Measurements from ENCODE around the gene UGT1A7. TPM values are rescaled to one million over a fixed set of nuclear protein-coding genes. Genes with fewer than 3 reads are reported as not detected.

UGT1A7 gene
- polyA plus RNA-seq, 3 donors: not detected

- no peak overlapping the region for H3K4me3 ChIP-seq (replicated peaks in 1 of 3; ENCODE audit: low read depth in 2 of 3, low read length in 3 of 3)
- H3K9me3 Mint-ChIP-seq: peaks cover 0 to 6% (median 0%) of the 10 kb centered on the region in 7 donors
- H3K27me3 Mint-ChIP-seq (ENCODE audit: low read depth in 3 of 3): peaks cover 0 to 2% (median 0%) of the 10 kb centered on the region in 3 donors
- TF ChIP-seq CTCF (IDR thresholded peaks at IDR 0.05): no peak
- H4K20me1 ChIP-seq (ENCODE audit: insufficient read depth, low read length): no peaks in the 10 kb centered on the region
- WGBS (ENCODE audit: insufficient coverage): 0% methylated on average over 2 of the region's 3 CpGs
- no peaks in the 10 kb centered on the region for H3K79me2 ChIP-seq (ENCODE audit: insufficient read depth, low read length)
- H3K36me3 ChIP-seq (replicated peaks in 1 of 2; ENCODE audit: control insufficient read depth in 1 of 2, insufficient read depth in 2 of 2, low read length in 2 of 2): no peaks in the 10 kb centered on the region
- no peaks in the 10 kb centered on the region for H3K27me3 ChIP-seq (ENCODE audit: control insufficient read depth in 2 of 2, insufficient read depth in 2 of 2, low read length in 2 of 2)
- no peaks in the 10 kb centered on the region for H3K9me3 ChIP-seq (replicated peaks in 1 of 2; ENCODE audit: control insufficient read depth in 1 of 2, insufficient read depth in 1 of 2, low read length in 2 of 2)
- no peak for DNase-seq
- no peaks in the 10 kb centered on the region for H3K4me1 Mint-ChIP-seq
- no peak overlapping the region for H2AFZ ChIP-seq (ENCODE audit: insufficient read depth, low read depth, low read length, poor library complexity, severe bottlenecking)
- no peak overlapping the region for H3K4me2 ChIP-seq (replicated peaks; ENCODE audit: extremely low read depth, low read length, poor library complexity, severe bottlenecking)
- no peak overlapping the region for H3K27ac ChIP-seq (ENCODE audit: low read depth in 1 of 2, low read length in 2 of 2)
- H3K36me3 Mint-ChIP-seq: no peaks in the 10 kb centered on the region
- no peak overlapping the region for H3K9ac ChIP-seq (ENCODE audit: insufficient read depth, low read length, poor library complexity, severe bottlenecking)
- no peaks in the 10 kb centered on the region for H3K4me1 ChIP-seq (ENCODE audit: control insufficient read depth in 1 of 2, insufficient read depth in 2 of 2, low read length in 2 of 2)
- intact Hi-C loops (cut with micrococcal nuclease): no loop called here
- H3K4me3 Mint-ChIP-seq: no peak overlapping the region
- no peak overlapping the region for H3K27ac Mint-ChIP-seq
These were observed 7.8 kb downstream of the UGT1A7 start for GRCh38 chr2:233689501-233689900.

- H3K9me3 Mint-ChIP-seq: peaks cover 0 to 6% (median 3%) of the 10 kb centered on the region in 7 donors
- 96% methylated on average over 3 of the region's 4 CpGs for WGBS (ENCODE audit: insufficient coverage)
These were observed 8.7 kb downstream of the UGT1A7 start for GRCh38 chr2:233690444-233690843.

More at GRCh38 chr2:233690444-233690843, 8.7 kb downstream of the UGT1A7 start:
- Histone ChIP-seq H3K9me3 (replicated peaks in 1 of 2; ENCODE audit: control insufficient read depth in 1 of 2, insufficient read depth in 1 of 2, low read length in 2 of 2) (no peaks in the 10 kb centered on the region), H3K36me3 (replicated peaks in 1 of 2; ENCODE audit: control insufficient read depth in 1 of 2, insufficient read depth in 2 of 2, low read length in 2 of 2) (no peaks in the 10 kb centered on the region), H3K9ac (ENCODE audit: insufficient read depth, low read length, poor library complexity, severe bottlenecking) (no peak overlapping the region), H4K20me1 (ENCODE audit: insufficient read depth, low read length) (no peaks in the 10 kb centered on the region), H3K79me2 (ENCODE audit: insufficient read depth, low read length) (no peaks in the 10 kb centered on the region), H3K4me1 (ENCODE audit: control insufficient read depth in 1 of 2, insufficient read depth in 2 of 2, low read length in 2 of 2) (no peaks in the 10 kb centered on the region), H3K27ac (ENCODE audit: low read depth in 1 of 2, low read length in 2 of 2) (no peak overlapping the region), H3K27me3 (ENCODE audit: control insufficient read depth in 2 of 2, insufficient read depth in 2 of 2, low read length in 2 of 2) (no peaks in the 10 kb centered on the region), H2AFZ (ENCODE audit: insufficient read depth, low read depth, low read length, poor library complexity, severe bottlenecking) (no peak overlapping the region), H3K4me2 (replicated peaks; ENCODE audit: extremely low read depth, low read length, poor library complexity, severe bottlenecking) (no peak overlapping the region), H3K4me3 (replicated peaks in 1 of 3; ENCODE audit: low read depth in 2 of 3, low read length in 3 of 3) (no peak overlapping the region)
- Mint-ChIP-seq H3K27ac (no peak overlapping the region), H3K4me1 (no peaks in the 10 kb centered on the region), H3K4me3 (no peak overlapping the region), H3K36me3 (no peaks in the 10 kb centered on the region), H3K27me3 (ENCODE audit: low read depth in 3 of 3) (peaks cover 0 to 2% (median 0%) of the 10 kb centered on the region in 3 donors)
- TF ChIP-seq CTCF (IDR thresholded peaks at IDR 0.05): no peak
- intact Hi-C loops (cut with micrococcal nuclease): no loop called here
- no peak for DNase-seq

Data from CD14-positive monocyte (primary cell).